Heart right ventricle (tissue), 16 donors: ENCODE measurements around the gene OCA2. TPM values are rescaled to one million over a fixed set of nuclear protein-coding genes. Genes with fewer than 3 reads are reported as not detected.

Experiments used
- ATAC-seq, 8 donors: fragments of 200-7000 bp; cut with Tn5 transposase; one replicate each; pipeline ENCODE4 v1.9.1; 2020; ENCODE audit warnings: mild to moderate bottlenecking in 8 of 8, moderate library complexity in 8 of 8, moderate number of reproducible peaks in 1 of 8
- DNase-seq, 2 donors: peaks; one replicate each; pipeline ENCODE4 v3.0.0-alpha.2; 2020
- H3K27ac ChIP-seq, 10 donors: fragments of 200-600 bp; sonication (generic) in 2 of 10; one replicate each; pipeline versions ENCODE4 v1.5.0 to v1.8.0; 2020 to 2022; ENCODE audit warnings: mild to moderate bottlenecking in 3 of 10
- H3K27me3 ChIP-seq, 7 donors: fragments of 200-600 bp; one replicate each; pipeline ENCODE4 v1.8.0; 2021 to 2022; ENCODE audit warnings: mild to moderate bottlenecking in 2 of 7
- H3K36me3 ChIP-seq, 9 donors: fragments of 200-600 bp; sonication (generic) in 1 of 9; one replicate each; pipeline versions ENCODE4 v1.5.0 to v1.8.0; 2020 to 2022; ENCODE audit warnings: mild to moderate bottlenecking in 2 of 9
- H3K4me1 ChIP-seq, 9 donors: fragments of 200-600 bp; sonication (generic) in 1 of 9; one replicate each; pipeline versions ENCODE4 v1.5.0 to v1.8.0; 2020 to 2022; ENCODE audit warnings: mild to moderate bottlenecking in 4 of 9
- H3K4me3 ChIP-seq, 10 donors: fragments of 200-600 bp; sonication (generic) in 2 of 10; one replicate each; pipeline versions ENCODE4 v1.5.0 to v1.8.0; 2020 to 2022; ENCODE audit warnings: mild to moderate bottlenecking in 7 of 10, moderate library complexity in 2 of 10
- H3K9me3 ChIP-seq, 11 donors: fragments of 200-600 bp in 10 of 11; sonication (generic) in 2 of 11; one replicate each; pipeline versions ENCODE4 v1.5.0 to v1.8.0; 2013 to 2022; ENCODE audit warnings: mild to moderate bottlenecking in 2 of 11, control low read depth in 1 of 11, moderate library complexity in 1 of 11
- CTCF ChIP-seq, 9 donors: fragments of 200-600 bp; sonication (generic) in 2 of 9; IDR thresholded peaks; one replicate each; pipeline versions ENCODE4 v1.5.0 to v1.8.0; 2021 to 2022; ENCODE audit warnings: antibody characterized with exemption in 9 of 9, mild to moderate bottlenecking in 5 of 9, moderate library complexity in 1 of 9
- WGBS, 2 donors: extraction: QIAGEN DNeasy Blood & Tissue Kit; methylation state at CpG; one replicate each; pipeline ENCODE4 v1.1.7; 2013; ENCODE audit warnings: inconsistent platforms in 1 of 2; 5-methylcytosine and 5-hydroxymethylcytosine counted together
- intact Hi-C, 10 donors: fragments of 100-400 bp; cut with DNase I; formaldehyde crosslinking; loops; one replicate each; pipeline versions ENCODE4 v1.11.1 to v1.14.2; 2022
- polyA plus RNA-seq, 2 donors: library from polyadenylated mRNA; stranded (reverse); fragments of 200-250 nt; gene quantifications; one replicate each; pipeline ENCODE4 v1.2.3, GENCODE V29; 2013
- total RNA-seq, 10 donors: library from RNA; stranded (reverse); fragmentation: NEBNext Ultra II Directional in 3 of 10; extraction: Animal tissue kit (Norgen Biotek cat#: 25700) in 3 of 10; gene quantifications; one replicate each; pipeline versions ENCODE4 v1.2.1 to v1.2.4, GENCODE V29; 2021 to 2023
- donor health status: Arrhythmogenic right ventricular cardiomyopathy.
- donor health status: ischemic (EF 13 %, LVEDD 7.1; RV severe dilation, severe dysfunction).
- donor health status: healthy with polysubstance abuse.
- donor health status: DM: no; HTN: yes; CAD: no.
- donor health status: DM: no; HTN: no; CAD: no.
- donor health status: ischemic (EF 25% LVEDD 6.9; RV normal size, moderate dysfunction).
- donor health status: ischemic (EF 25% LVEDD 5.7; RV mildly dilated, moderate dysfunction).
- donor health status: healthy.
- donor health status: DM: yes; HTN: yes; CAD: no.
- donor health status: Ischemic cardiomyopathy.
- donor health status: ischemic (EF 35%, LVEDD 5.7; RV mildly dilated, moderate dysfunction).
- donor health status: nonischemic (EF 11% LVEDD 7.7; RV severe dilation, severe dysfunction).
- donor health status: DM: yes; HTN: yes; CAD: no.
- donor health status: PGD.
- donor health status: ischemic (EF 29% LVEDD 5.4; RV normal size, mild dysfunction).
- donor health status: nonischemic (EF 23%, LVEDD 6.1; RV moderate dilation, normal function).

The OCA2 gene
- total and polyA plus RNA-seq, 12 donors: 0.04 to 0.32 (median 0.17) TPM; not detected in 6

GRCh38 chr15:27706300-27706699 lies 392.8 kb downstream of the OCA2 start:
- Histone ChIP-seq H3K4me1 (no peaks in the 10 kb centered on the region), H3K9me3 (peaks cover 0 to 33% (median 9%) of the 10 kb centered on the region in 11 donors), H3K27me3 (peaks cover 0 to 9% (median 0%) of the 10 kb centered on the region in 7 donors), H3K36me3 (no peaks in the 10 kb centered on the region), H3K27ac (no peak overlapping the region), H3K4me3 (no peak overlapping the region)
- no peak for DNase-seq
- no peak for TF ChIP-seq CTCF (IDR thresholded peaks at IDR 0.05)
- intact Hi-C loops: no loop called here
- ATAC-seq: no peak
- WGBS, 2 donors: 89 to 90% methylated on average over 5 of the region's 5 CpGs

- no peak for ATAC-seq
- TF ChIP-seq CTCF (IDR thresholded peaks at IDR 0.05): no peak
- intact Hi-C loops: no loop called here
- Histone ChIP-seq H3K4me1 (no peaks in the 10 kb centered on the region), H3K36me3 (no peaks in the 10 kb centered on the region), H3K27me3 (peaks cover 0 to 6% (median 0%) of the 10 kb centered on the region in 7 donors), H3K9me3 (peaks cover 0 to 25% (median 9%) of the 10 kb centered on the region in 11 donors), H3K27ac (no peak overlapping the region), H3K4me3 (no peak overlapping the region)
- 67 to 77% methylated on average over 5 of the region's 5 CpGs for WGBS, 2 donors
- no peak for DNase-seq
Measured at GRCh38 chr15:27705056-27705455, 394.1 kb downstream of the OCA2 start.

Other genes with a start within 250 kb of the OCA2 start
- gene HERC2, start 222.9 kb upstream of the OCA2 start, total RNA-seq: 10 to 100 TPM; 54.0 to 77.0 (median 62.3) TPM
- gene HERC2, start 222.9 kb upstream of the OCA2 start, polyA plus RNA-seq: 10 to 100 TPM; 24.4 to 41.4 TPM